ENCODE results near the gene ESRRA. TPM values are rescaled to one million over a fixed set of nuclear protein-coding genes. Genes with fewer than 3 reads are reported as not detected.

The ESRRA gene
- total RNA-seq, 2 donors from 2014 or later, result 38.7 to 54.7 TPM

- Histone ChIP-seq H3K9me3 (no peaks in the 10 kb centered on the region), H3K36me3 (no peaks in the 10 kb centered on the region), H3K27me3 (replicated peaks; ENCODE audit: insufficient read depth) (no peaks in the 10 kb centered on the region), H3K27ac (peak overlapping the region; percentile 10 to 48), H3K4me1 (replicated peaks) (peaks cover 6% of the 10 kb centered on the region), H3K4me3 (peak overlapping the region; percentile 2 to 21)
- WGBS, result 6% methylated on average over 23 of the region's 23 CpGs
- TF ChIP-seq POLR2AphosphoS5 (IDR thresholded peaks at IDR 0.05) (peak; percentile 79), POLR2A (IDR thresholded peaks at IDR 0.05) (no peak)
- TF ChIP-seq, protein P1, sequence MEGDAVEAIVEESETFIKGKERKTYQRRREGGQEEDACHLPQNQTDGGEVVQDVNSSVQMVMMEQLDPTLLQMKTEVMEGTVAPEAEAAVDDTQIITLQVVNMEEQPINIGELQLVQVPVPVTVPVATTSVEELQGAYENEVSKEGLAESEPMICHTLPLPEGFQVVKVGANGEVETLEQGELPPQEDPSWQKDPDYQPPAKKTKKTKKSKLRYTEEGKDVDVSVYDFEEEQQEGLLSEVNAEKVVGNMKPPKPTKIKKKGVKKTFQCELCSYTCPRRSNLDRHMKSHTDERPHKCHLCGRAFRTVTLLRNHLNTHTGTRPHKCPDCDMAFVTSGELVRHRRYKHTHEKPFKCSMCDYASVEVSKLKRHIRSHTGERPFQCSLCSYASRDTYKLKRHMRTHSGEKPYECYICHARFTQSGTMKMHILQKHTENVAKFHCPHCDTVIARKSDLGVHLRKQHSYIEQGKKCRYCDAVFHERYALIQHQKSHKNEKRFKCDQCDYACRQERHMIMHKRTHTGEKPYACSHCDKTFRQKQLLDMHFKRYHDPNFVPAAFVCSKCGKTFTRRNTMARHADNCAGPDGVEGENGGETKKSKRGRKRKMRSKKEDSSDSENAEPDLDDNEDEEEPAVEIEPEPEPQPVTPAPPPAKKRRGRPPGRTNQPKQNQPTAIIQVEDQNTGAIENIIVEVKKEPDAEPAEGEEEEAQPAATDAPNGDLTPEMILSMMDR (IDR thresholded peaks at IDR 0.05), result peak; percentile 67 to 95 (median 76)
- DNase-seq (ENCODE audit: low spot score), result peak; percentile 73
- intact Hi-C loops (cut with DNase I), result no loop called here
These were observed 50.0 kb downstream of the ESRRA start for GRCh38 chr11:64355078-64355940.

GRCh38 chr11:64356498-64357411, 51.4 kb downstream of the ESRRA start:
- WGBS, result 83% methylated on average over 25 of the region's 25 CpGs
- H3K27me3 ChIP-seq (replicated peaks; ENCODE audit: insufficient read depth), result no peaks in the 10 kb centered on the region
- peaks cover 6% of the 10 kb centered on the region for H3K4me1 ChIP-seq (replicated peaks)
- no peak overlapping the region for H3K4me3 ChIP-seq
- intact Hi-C loops (cut with DNase I), result no loop called here
- H3K9me3 ChIP-seq, result no peaks in the 10 kb centered on the region
- TF ChIP-seq, protein P1 (IDR thresholded peaks at IDR 0.05), result no peak
- TF ChIP-seq POLR2A (IDR thresholded peaks at IDR 0.05) (no peak), POLR2AphosphoS5 (IDR thresholded peaks at IDR 0.05) (no peak)
- no peak overlapping the region for H3K27ac ChIP-seq
- no peaks in the 10 kb centered on the region for H3K36me3 ChIP-seq
- no peak for DNase-seq (ENCODE audit: low spot score)

DNA sequence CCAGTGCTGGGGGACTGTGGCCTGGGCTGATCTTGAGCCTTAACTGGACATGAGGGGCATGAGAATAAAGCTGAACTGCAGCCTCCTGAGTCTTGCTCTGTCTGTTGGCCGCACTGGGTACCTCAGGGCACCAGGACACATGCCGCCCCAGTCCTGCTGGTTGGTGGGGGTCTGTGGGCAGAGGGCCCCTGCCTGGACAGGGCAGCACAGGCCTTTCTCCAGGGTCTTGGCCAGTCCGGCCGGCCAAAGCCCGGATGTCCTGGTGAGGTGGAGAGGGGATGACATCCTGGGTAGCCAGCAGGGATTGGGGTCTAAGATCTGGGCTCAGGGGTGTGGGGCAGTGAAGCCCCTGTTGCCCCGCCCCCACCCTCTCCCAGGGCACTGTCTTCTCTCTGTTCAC, 52.1 kb downstream of the ESRRA start:
- no peaks in the 10 kb centered on the region for H3K27me3 ChIP-seq (replicated peaks; ENCODE audit: insufficient read depth)
- no peak overlapping the region for H3K27ac ChIP-seq
- no peaks in the 10 kb centered on the region for H3K9me3 ChIP-seq
- intact Hi-C loops (cut with DNase I), result no loop called here
- no peak overlapping the region for H3K4me3 ChIP-seq
- DNase-seq (ENCODE audit: low spot score), result no peak
- WGBS, result 94% methylated on average over 6 of the region's 6 CpGs
- no peaks in the 10 kb centered on the region for H3K36me3 ChIP-seq
- TF ChIP-seq, protein P1 (IDR thresholded peaks at IDR 0.05), result no peak
- TF ChIP-seq POLR2AphosphoS5 (IDR thresholded peaks at IDR 0.05) (no peak), POLR2A (IDR thresholded peaks at IDR 0.05) (no peak)
- peaks cover 6% of the 10 kb centered on the region for H3K4me1 ChIP-seq (replicated peaks)

DNA sequence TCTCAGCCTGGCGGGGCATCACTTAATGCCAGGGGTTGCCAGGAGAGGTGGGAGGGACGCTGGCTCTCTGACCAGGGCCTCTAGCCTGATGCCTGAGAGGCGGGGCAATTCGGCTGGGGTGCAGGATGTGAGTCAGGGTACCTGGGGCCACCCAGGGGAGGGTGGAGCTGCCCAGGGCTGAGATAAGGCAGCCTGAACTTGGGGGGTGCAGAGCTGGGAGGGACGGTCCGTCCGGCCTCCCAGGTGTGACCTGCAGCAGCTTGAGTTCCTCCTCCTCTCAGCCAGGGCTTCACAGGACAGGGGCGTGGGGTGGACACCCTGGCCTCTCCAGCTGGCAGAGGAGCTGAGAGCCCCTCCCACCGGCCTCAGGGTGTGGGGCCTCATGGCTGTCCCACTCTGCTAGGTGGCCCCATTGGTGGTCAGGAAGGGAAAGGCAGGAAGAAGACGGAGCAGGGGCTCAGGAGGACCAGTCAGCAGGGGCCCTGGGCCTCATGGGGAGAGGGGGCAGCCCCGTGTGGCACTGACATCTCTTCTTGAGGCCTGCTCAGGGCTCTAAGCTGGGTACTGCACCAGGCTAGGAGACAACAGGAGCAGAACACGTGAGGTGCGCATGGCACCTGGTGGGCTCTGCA, 52.7 kb downstream of the ESRRA start:
- Histone ChIP-seq H3K4me1 (replicated peaks) (peaks cover 6% of the 10 kb centered on the region), H3K27ac (peak overlapping the region; percentile 78 to 81)

More for the DNA sequence above, 52.7 kb downstream of the ESRRA start:
- WGBS, result 66% methylated on average over 12 of the region's 13 CpGs
- TF ChIP-seq, protein P1 (IDR thresholded peaks at IDR 0.05), result no peak
- TF ChIP-seq POLR2A (IDR thresholded peaks at IDR 0.05) (no peak), POLR2AphosphoS5 (IDR thresholded peaks at IDR 0.05) (no peak)
- Histone ChIP-seq H3K27me3 (replicated peaks; ENCODE audit: insufficient read depth) (no peaks in the 10 kb centered on the region), H3K36me3 (no peaks in the 10 kb centered on the region), H3K9me3 (no peaks in the 10 kb centered on the region), H3K4me3 (peak overlapping the region in 1 of 2 donors; percentile 75)
- intact Hi-C loops (cut with DNase I), result no loop called here
- no peak for DNase-seq (ENCODE audit: low spot score)

Measured in prostate gland (tissue), 2 donors.